ENCODE results near the gene SHISA9.

DNA sequence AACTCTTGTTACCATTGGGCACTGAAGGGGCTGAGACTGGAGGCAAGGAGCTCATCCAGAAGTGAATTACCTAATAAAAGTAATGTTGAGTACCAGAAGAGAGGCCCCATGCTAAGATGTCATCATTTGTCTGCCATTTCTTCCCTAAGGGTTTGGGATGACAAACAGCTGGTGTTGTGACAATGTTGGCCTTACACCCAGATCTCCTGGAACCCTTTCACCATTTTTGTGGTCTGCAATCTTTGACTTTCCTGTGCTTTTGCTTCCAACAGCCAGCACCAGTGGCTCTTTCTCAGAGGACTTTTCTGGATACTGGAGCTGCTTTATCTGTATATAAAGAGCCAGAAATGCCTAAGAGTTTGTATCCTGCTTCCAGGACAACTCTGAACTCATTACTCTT, 84.1 kb downstream of the SHISA9 start:
- TF ChIP-seq, protein P1, sequence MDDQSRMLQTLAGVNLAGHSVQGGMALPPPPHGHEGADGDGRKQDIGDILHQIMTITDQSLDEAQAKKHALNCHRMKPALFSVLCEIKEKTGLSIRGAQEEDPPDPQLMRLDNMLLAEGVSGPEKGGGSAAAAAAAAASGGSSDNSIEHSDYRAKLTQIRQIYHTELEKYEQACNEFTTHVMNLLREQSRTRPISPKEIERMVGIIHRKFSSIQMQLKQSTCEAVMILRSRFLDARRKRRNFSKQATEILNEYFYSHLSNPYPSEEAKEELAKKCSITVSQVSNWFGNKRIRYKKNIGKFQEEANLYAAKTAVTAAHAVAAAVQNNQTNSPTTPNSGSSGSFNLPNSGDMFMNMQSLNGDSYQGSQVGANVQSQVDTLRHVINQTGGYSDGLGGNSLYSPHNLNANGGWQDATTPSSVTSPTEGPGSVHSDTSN (IDR thresholded peaks at IDR 0.05) = no peak
- TF ChIP-seq, protein P2, sequence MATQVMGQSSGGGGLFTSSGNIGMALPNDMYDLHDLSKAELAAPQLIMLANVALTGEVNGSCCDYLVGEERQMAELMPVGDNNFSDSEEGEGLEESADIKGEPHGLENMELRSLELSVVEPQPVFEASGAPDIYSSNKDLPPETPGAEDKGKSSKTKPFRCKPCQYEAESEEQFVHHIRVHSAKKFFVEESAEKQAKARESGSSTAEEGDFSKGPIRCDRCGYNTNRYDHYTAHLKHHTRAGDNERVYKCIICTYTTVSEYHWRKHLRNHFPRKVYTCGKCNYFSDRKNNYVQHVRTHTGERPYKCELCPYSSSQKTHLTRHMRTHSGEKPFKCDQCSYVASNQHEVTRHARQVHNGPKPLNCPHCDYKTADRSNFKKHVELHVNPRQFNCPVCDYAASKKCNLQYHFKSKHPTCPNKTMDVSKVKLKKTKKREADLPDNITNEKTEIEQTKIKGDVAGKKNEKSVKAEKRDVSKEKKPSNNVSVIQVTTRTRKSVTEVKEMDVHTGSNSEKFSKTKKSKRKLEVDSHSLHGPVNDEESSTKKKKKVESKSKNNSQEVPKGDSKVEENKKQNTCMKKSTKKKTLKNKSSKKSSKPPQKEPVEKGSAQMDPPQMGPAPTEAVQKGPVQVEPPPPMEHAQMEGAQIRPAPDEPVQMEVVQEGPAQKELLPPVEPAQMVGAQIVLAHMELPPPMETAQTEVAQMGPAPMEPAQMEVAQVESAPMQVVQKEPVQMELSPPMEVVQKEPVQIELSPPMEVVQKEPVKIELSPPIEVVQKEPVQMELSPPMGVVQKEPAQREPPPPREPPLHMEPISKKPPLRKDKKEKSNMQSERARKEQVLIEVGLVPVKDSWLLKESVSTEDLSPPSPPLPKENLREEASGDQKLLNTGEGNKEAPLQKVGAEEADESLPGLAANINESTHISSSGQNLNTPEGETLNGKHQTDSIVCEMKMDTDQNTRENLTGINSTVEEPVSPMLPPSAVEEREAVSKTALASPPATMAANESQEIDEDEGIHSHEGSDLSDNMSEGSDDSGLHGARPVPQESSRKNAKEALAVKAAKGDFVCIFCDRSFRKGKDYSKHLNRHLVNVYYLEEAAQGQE (IDR thresholded peaks at IDR 0.05; ENCODE audit: low read depth, low read length) = no peak
- TF ChIP-seq NRF1 (IDR thresholded peaks at IDR 0.05; ENCODE audit: low read depth, low read length) (no peak), EP300 (IDR thresholded peaks at IDR 0.05; ENCODE audit: borderline replicate concordance in 1 of 2, low read depth in 1 of 2, low read length in 1 of 2) (no peak)
- TF ChIP-seq, protein P3, sequence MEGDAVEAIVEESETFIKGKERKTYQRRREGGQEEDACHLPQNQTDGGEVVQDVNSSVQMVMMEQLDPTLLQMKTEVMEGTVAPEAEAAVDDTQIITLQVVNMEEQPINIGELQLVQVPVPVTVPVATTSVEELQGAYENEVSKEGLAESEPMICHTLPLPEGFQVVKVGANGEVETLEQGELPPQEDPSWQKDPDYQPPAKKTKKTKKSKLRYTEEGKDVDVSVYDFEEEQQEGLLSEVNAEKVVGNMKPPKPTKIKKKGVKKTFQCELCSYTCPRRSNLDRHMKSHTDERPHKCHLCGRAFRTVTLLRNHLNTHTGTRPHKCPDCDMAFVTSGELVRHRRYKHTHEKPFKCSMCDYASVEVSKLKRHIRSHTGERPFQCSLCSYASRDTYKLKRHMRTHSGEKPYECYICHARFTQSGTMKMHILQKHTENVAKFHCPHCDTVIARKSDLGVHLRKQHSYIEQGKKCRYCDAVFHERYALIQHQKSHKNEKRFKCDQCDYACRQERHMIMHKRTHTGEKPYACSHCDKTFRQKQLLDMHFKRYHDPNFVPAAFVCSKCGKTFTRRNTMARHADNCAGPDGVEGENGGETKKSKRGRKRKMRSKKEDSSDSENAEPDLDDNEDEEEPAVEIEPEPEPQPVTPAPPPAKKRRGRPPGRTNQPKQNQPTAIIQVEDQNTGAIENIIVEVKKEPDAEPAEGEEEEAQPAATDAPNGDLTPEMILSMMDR (IDR thresholded peaks at IDR 0.05) = no peak

Data from SK-N-SH (cell line).